GM21360 (cell line): ENCODE data around the gene PLA2G4A.

Experiments
- ATAC-seq: cut with Tn5 transposase; IDR thresholded peaks from one replicate; pipeline ENCODE4 v1.9.1; 2021; ENCODE audit warnings: mild to moderate bottlenecking, moderate library complexity; ENCODE audit not compliant: unreplicated experiment

Gene PLA2G4A

DNA sequence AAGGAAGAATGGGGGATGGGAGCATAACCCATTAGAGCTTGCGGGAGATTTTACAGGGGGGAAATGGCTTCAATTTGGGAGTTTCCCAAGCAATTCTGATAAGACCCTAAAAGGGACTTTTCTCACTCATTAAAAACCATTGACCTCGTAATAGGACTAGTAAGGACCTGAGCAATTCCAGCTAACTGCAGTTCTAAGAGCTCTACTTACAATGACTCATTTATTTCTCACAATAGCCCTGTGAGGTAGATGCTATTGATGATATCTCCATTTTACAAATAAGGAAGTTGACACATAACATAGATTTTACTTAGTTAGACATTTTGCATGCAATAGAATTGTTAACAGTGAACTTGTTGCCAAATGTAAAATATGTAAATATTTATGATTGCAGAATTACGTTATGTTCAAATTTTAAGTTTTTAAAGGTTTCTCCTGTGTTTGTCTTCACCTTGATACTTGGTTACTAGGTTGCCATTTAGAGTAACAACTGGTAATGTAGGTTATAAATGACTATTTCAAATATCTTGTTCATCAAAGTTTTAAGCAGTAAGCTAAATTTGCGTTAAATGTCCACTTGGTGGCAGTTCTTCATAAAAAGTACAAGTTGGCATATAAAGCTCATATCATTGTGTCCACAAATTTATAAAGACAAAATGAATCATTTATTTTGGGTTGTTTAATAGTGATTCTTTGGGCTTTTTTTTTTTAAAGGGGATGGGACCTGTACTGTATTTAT is 182.0 kb downstream of the PLA2G4A start:
- ATAC-seq: no peak

DNA sequence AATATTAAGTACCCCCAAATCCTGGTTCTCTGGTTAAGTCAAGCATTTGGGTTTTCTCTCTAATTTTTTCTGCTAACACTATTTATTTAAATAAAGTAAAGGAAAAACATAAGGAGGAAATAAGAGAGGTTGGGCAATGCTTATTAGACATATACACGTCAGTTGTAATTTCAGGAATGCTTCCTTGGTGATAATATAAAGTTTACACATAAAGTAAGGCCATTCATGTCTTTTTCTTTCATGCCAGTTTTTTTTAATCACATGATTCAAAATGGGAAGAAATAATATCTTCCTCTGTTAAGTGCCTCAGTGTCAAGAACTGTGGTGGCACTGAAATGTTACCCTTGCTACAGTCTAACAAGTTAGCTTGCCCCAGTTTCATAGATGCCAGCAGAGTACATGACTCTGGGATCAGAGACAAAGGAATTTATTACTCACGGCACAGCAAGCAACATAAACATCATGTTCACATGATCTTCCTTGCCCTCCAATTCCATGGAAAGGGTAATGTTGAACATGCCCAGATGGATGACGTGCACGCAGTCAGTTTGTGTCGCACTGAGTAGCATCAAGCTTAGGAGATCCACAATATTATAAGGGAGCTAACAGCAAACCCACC is 184.9 kb downstream of the PLA2G4A start:
- ATAC-seq: no peak

DNA sequence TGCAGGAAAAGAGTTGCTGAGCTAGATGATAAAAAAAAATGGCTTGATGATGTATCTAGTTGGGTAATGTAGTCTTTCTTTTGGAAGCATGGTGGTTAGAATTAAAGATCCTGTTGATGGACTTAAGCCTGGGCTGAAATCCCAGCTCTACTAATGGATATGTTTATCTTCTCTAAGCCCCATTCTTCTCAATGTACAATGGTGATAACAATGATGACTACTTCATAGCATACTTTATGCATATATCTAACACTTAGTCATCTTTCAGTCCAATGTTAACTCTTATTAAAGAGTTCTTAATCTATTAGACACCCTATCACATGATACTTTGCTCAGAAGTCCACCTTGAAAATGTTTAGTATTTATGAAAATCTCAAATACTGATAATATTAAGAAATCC is 189.5 kb downstream of the PLA2G4A start:
- ATAC-seq: no peak

DNA sequence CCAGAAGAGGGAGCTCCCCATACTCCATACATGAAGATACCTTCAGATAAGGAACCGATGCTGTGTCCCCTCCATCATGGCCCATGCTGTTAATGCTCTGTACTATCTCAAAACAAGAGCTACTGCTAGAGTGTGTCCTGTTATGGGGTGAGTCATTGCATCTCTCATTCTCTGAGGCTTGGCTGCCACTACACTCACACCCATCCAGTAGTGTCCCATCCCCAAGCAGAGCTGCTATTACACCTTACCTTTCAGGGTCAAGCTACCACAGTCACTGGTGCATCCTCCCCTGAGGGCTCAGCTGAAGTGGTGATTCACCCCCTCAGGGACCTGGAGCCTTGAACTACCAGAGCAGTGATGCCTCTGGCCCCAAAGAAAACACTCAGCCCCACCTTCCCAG is 198.5 kb downstream of the PLA2G4A start:
- no peak for ATAC-seq

DNA sequence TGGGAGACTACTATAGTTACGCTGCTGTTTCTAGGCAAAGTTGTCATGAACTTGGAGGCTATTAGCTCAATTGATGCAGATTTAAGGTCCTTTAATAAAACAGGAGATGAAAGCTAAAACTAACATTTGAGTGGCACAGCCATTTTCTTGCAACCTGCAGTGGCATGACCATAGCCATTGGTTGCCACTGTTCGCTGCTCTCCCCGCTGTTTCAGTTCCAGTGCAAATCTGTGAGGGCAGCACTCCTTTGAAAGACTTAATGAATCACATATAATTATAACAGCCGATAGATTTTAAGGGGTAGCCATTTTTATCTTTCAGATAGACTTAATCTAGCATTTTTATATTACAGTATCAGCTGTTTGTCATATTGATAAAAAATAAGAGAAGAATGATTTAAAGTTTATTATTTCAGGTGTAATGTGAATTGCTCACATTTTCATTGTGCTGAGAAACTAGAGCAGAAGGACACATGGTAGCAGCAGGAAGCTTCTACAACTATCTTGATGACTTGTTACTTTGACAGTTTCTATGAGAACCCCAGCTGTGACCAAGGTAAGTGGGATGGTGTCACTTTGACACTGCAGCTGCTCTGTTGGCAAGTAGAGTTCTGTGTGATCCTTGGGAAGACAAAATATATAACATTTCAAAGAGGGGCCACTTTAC is 203.7 kb downstream of the PLA2G4A start:
- ATAC-seq: no peak

DNA sequence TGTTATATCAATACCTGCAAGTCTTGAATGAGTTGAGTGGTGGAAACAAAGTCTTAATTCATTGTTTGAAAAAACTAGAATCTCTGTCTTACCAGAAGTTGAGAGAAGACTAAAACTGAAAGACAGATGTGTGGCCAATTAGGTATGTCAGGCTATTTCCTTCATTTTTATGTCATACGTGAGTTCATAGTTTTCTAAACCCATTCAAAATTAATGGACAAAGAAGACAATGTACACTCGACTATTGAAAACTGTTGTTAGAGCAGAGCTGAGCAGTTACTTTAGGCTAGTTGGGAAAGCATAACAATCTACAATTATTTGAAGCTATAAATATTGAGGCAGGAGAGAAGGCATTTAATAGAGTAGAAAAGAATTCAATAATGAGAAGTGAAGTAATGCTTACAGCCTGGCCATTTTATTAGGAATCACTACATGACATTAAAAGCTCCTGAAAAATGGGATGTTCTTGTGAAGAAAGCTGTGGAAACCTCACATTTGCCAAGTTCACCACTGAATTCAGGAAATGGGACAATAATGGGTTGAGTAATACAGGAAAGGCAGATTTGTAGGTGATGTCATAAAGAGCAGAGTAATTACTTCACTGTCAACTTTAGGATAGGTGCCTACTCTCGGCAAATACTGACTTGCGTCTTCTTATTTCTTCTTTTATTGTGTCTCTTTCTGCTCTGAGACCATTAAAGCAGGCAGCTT is 204.4 kb downstream of the PLA2G4A start:
- no peak for ATAC-seq

DNA sequence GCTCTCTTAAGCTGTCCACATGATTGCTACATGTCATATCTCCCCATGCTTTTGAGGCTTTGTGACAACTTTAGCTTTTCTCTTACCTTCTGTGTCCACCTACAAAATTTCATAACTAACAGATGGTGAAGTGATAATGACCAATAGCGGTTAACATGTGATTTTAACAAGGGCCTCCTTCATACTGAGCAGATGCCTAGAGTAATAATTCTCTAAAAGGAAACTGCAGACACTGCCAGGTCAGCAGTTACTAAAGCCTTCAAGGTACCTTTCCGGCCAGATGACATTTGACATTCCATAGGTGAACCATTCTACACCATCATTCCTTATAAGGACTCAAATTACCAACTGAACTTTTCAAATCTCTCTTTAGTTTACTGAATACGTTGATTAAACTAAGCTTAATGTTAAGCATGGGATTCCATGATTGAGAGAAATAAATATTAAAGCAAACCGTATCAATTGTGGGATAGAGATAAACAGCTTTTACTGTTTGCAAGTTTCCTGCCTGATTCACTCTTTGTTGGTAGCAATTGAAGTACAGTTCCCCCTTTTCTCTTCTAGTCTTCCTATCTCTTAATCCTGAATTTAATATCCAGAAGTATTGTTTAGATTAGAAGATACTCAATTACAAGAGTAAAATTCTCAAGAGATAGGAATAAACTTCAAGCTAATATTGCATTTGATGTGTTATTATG is 205.1 kb downstream of the PLA2G4A start:
- no peak for ATAC-seq

DNA sequence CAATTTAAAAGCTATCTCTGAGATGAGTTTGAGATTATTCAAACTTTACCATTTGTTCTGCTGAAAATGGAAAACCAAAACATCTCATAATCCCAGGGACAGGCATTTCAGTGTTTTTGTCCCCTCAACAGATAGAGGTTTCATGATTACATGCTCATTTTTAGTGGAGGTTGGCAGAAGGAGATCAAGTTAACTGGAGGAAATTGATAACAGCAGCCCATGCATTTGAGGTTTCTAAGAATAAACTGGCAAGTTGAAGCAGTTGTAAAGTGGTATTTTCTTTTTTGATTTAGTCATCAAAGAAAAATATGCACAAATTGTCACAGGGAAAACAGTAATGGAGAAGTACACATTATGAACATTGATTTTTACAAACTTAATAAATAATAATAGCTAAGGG is 205.8 kb downstream of the PLA2G4A start:
- ATAC-seq: no peak

DNA sequence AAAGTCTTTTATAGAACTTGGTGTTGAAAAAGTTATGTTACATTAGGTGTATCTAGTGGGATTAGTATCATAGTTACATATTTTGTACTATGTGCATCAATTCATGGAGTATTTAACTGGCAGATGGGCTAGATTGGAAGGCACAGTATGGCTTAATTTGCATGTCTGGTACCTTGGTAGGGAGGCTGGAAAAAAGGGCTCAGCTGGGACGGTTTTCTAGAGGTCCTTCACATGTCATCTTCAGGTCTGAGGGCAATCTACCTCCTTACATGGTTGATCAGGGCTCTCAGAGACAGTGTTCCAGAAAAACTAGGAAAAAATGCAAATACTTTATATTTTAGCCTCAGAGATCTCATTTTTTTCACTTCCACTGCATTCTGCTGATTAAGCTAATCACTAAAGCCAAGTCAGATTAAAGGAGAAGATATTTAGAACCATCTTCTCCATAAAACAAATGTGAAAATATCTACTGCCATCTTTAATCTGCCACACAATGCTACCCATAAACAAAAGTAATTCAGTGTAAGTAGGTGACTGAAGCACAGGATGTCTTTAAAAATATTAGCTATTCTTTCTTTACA is 209.3 kb downstream of the PLA2G4A start:
- ATAC-seq: no peak
